SU-DHL-6 (cell line): ENCODE results near the gene MESP2.

Experiments used
- H2AFZ ChIP-seq: fragments of 200-600 bp; sonication (generic); 2 replicates; pipeline ENCODE4 v1.6.1; 2014; ENCODE audit warnings: low read depth, mild to moderate bottlenecking, moderate library complexity, mixed read lengths, antibody characterized with exemption, low read length; ENCODE audit not compliant: severe bottlenecking
- H3F3A ChIP-seq: fragments of 200-600 bp; shearing (Covaris generic); 2 replicates; pipeline ENCODE4 v1.6.0; 2016; ENCODE audit warnings: antibody characterized with exemption, mild to moderate bottlenecking; ENCODE audit not compliant: insufficient read depth
- H3K27ac ChIP-seq: fragments of 200-600 bp; sonication (generic); 2 replicates; pipeline ENCODE4 v1.5.1; 2016; ENCODE audit warnings: low read depth, mild to moderate bottlenecking, low read length, moderate library complexity, mixed read lengths
- H3K27me3 ChIP-seq: fragments of 200-600 bp; sonication (generic), shearing (Covaris generic); 2 replicates; pipeline ENCODE4 v1.6.0; 2014; ENCODE audit warnings: mild to moderate bottlenecking, low read length
- H3K36me3 ChIP-seq: fragments of 200-600 bp; sonication (generic); 2 replicates; pipeline ENCODE4 v1.6.1; 2014; ENCODE audit warnings: mild to moderate bottlenecking, low read length, mixed read lengths
- H3K4me2 ChIP-seq: fragments of 300-600, 200-600 bp; shearing (Covaris generic), sonication (generic); 2 replicates; pipeline ENCODE4 v1.6.0; 2014; ENCODE audit warnings: low read length, low read depth, mild to moderate bottlenecking; ENCODE audit not compliant: poor library complexity, severe bottlenecking
- H3K4me3 ChIP-seq: fragments of 200-600 bp; sonication (generic); 2 replicates; pipeline ENCODE4 v1.5.1; 2014; ENCODE audit warnings: antibody characterized with exemption, low read length, mild to moderate bottlenecking, mixed read lengths; ENCODE audit not compliant: insufficient read depth, poor library complexity, severe bottlenecking
- H3K79me2 ChIP-seq: fragments of 200-600 bp; sonication (generic); 2 replicates; pipeline ENCODE4 v1.6.1; 2014; ENCODE audit warnings: mild to moderate bottlenecking, low read length, moderate library complexity; ENCODE audit not compliant: insufficient read depth
- H3K9ac ChIP-seq: fragments of 200-600 bp; sonication (generic); 2 replicates; pipeline ENCODE4 v1.7.0; 2014; ENCODE audit warnings: mild to moderate bottlenecking, low read length
- H3K9me2 ChIP-seq: fragments of 200-600 bp; sonication (generic); replicated peaks from 2 replicates; pipeline ENCODE4 v1.6.1; 2014; ENCODE audit warnings: low read length; ENCODE audit not compliant: insufficient read depth
- H3K9me3 ChIP-seq: fragments of 200-600 bp; sonication (generic); 2 replicates; pipeline ENCODE4 v1.6.1; 2014; ENCODE audit warnings: low read length, mixed read lengths; ENCODE audit not compliant: insufficient read depth
- H4K20me1 ChIP-seq: fragments of 200-600 bp; sonication (generic); 2 replicates; pipeline ENCODE4 v1.6.1; 2014; ENCODE audit warnings: low read depth, mild to moderate bottlenecking, antibody characterized with exemption, low read length, moderate library complexity, mixed read lengths
- EZH2phosphoT487 ChIP-seq: fragments of 200-600 bp; sonication (generic), shearing (Covaris generic); conservative IDR thresholded peaks from 2 replicates; pipeline ENCODE4 v1.6.1; 2018; ENCODE audit warnings: mild to moderate bottlenecking, antibody characterized with exemption, low read length, moderate library complexity, mixed read lengths
- TF ChIP-seq, protein P1 (sequence below): fragments of 200-600 bp; sonication (generic); IDR thresholded peaks from one replicate; pipeline ENCODE4 v1.5.1; 2017; ENCODE audit warnings: antibody characterized with exemption, mild to moderate bottlenecking, low read length, moderate library complexity; ENCODE audit not compliant: insufficient read depth, poor library complexity, severe bottlenecking

MESP2 gene

DNA sequence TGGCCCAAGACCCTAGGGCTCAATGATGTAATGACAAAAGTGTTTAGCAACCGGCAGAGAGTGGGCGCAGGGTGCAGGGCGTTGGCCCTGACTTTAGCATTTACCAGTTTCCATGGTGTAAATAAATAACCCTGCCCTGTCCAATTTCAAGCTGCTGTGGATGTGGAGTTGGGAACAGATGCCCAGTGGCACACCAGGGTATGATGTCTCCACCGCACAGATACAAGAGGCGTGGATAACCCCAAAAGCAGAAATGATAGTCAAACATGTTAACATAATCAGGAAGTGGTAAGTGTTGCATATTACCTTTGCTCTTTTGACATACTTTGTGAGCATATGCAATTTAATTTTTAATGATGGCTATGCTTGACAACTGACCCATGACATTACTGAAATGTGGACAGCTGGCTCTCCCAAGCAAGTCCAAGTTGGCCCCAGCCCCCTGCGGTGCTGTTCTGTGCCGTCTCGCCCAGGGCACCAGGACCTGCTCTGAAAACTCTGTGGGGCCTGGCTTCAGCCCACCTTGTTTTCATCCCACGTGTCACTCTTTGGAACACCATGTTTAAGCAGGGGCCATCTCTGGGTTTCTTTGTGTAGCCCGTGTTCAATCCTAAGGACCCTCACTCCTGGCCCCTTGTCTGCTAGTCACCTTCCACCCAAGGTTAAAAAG lies 49.3 kb downstream of the MESP2 start:
- Histone ChIP-seq H3K9me3 (no peaks in the 10 kb centered on the region), H3K79me2 (no peaks in the 10 kb centered on the region), H3K27ac (no peak overlapping the region), H2AFZ (no peak overlapping the region), H3K9me2 (no peaks in the 10 kb centered on the region), H3F3A (no peaks in the 10 kb centered on the region), H3K9ac (no peak overlapping the region), H3K4me2 (no peak overlapping the region), H3K27me3 (no peaks in the 10 kb centered on the region), H3K4me3 (no peak overlapping the region), H3K36me3 (no peaks in the 10 kb centered on the region), H4K20me1 (no peaks in the 10 kb centered on the region)
- TF ChIP-seq, protein P1, sequence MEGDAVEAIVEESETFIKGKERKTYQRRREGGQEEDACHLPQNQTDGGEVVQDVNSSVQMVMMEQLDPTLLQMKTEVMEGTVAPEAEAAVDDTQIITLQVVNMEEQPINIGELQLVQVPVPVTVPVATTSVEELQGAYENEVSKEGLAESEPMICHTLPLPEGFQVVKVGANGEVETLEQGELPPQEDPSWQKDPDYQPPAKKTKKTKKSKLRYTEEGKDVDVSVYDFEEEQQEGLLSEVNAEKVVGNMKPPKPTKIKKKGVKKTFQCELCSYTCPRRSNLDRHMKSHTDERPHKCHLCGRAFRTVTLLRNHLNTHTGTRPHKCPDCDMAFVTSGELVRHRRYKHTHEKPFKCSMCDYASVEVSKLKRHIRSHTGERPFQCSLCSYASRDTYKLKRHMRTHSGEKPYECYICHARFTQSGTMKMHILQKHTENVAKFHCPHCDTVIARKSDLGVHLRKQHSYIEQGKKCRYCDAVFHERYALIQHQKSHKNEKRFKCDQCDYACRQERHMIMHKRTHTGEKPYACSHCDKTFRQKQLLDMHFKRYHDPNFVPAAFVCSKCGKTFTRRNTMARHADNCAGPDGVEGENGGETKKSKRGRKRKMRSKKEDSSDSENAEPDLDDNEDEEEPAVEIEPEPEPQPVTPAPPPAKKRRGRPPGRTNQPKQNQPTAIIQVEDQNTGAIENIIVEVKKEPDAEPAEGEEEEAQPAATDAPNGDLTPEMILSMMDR = no peak
- TF ChIP-seq EZH2phosphoT487 = no peak

DNA sequence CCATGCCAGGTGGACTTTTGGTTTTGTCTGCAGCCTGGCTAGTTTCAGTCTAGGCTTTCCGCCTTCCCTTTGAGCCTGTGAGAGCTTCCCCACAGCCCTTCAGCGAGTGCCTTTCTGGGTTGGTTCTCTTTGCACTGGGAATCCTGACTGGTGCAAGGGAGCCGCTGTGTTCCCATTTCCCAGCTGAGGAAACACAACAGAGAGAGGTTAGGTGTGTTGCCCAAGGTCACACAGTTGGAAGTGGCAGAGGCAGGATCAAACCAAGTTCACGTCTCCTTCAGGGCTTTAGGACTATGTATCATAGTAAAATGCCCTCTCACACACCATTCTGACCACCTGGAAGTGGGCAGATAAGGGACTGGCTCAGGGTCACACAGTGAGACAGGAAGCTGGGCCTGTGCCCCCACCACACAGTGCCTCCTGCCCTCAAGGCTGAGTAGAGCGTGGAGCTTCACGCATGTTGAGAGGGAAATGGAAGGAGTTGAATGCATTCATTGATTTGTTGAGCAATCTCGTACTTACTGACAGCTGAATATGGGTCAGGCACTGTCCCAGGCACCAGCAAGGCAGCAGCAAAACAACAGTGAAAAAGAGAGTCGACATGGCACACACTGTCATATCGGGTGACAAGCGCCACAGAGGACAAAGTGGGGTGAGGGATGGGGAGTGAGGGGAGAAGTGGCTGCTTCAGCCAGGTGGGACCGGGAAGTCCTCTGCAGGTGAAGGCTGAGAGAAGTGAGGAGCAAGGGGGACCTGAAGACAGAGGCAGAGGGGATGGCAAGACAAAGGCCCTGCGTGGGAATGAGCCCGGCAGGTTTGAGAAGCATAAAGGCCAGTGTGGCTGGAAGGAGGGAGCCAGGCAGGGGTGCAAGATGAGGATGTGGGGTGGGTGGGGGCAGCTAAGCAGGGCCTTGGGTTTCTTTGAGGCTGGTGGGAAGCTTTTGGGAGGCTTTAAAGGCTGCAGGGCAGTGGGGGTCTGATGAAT lies 50.8 kb downstream of the MESP2 start:
- no peak for TF ChIP-seq EZH2phosphoT487
- TF ChIP-seq, protein P1 = no peak
- Histone ChIP-seq H3K79me2 (no peaks in the 10 kb centered on the region), H3K4me3 (no peak overlapping the region), H2AFZ (no peak overlapping the region), H3K9me3 (no peaks in the 10 kb centered on the region), H3F3A (no peaks in the 10 kb centered on the region), H3K9me2 (no peaks in the 10 kb centered on the region), H3K4me2 (no peak overlapping the region), H3K27me3 (no peaks in the 10 kb centered on the region), H4K20me1 (no peaks in the 10 kb centered on the region), H3K36me3 (no peaks in the 10 kb centered on the region), H3K27ac (no peak overlapping the region), H3K9ac (no peak overlapping the region)

DNA sequence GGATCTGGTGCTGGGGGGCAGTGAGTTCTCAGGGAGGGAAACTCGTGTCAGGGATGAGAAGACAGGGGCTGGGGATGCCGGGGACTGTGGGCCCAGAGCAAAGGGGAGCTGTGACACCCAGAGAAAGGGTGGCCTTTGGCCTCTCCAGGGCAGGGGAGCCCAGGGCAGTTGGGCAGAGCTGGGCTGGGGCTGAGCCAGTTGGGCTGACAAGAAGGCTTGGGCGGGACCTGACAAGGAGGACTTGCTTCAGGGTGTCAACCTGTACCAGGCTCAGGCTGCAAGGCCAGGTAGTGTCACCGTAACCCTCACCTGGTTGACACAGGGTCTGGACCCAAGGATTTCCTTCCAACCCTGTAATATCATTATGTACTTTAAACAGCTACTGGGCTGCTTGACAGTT lies 51.7 kb downstream of the MESP2 start:
- H3K27me3 ChIP-seq = no peaks in the 10 kb centered on the region
- H3K36me3 ChIP-seq = no peaks in the 10 kb centered on the region
- H3K9me2 ChIP-seq = no peaks in the 10 kb centered on the region
- no peaks in the 10 kb centered on the region for H4K20me1 ChIP-seq
- no peaks in the 10 kb centered on the region for H3F3A ChIP-seq
- H3K4me2 ChIP-seq = no peak overlapping the region
- no peak overlapping the region for H3K9ac ChIP-seq
- H3K27ac ChIP-seq = no peak overlapping the region
- H2AFZ ChIP-seq = no peak overlapping the region
- H3K4me3 ChIP-seq = no peak overlapping the region
- TF ChIP-seq, protein P1 = no peak
- no peak for TF ChIP-seq EZH2phosphoT487
- H3K9me3 ChIP-seq = no peaks in the 10 kb centered on the region
- H3K79me2 ChIP-seq = no peaks in the 10 kb centered on the region
